Keratinocyte (primary cell): ENCODE data around the gene PHKA1.

Source experiments
- CTCF ChIP-seq, 3 experiments: IDR thresholded peaks in 1 of 3; conservative IDR thresholded peaks in 1 of 3; optimal IDR thresholded peaks in 1 of 3; 2 replicates in 2 of 3; 3 replicates in 1 of 3; pipeline versions ENCODE3 to v1.5.1; 2011; ENCODE audit warnings: low read length in 3 of 3, mild to moderate bottlenecking in 3 of 3, moderate library complexity in 2 of 3, control low read depth in 1 of 3, inconsistent platforms in 1 of 3; ENCODE audit not compliant: insufficient read depth in 2 of 3; ENCODE audit errors: extremely low read depth in 1 of 3
- EZH2 ChIP-seq: IDR thresholded peaks from one replicate; pipeline ENCODE4 v1.6.1; 2012; ENCODE audit warnings: inconsistent platforms, mild to moderate bottlenecking, low read length, moderate library complexity

- no peak for TF ChIP-seq CTCF (optimal IDR thresholded peaks at IDR 0.05 in 1 of 3, IDR thresholded peaks at IDR 0.05 in 1 of 3, conservative IDR thresholded peaks at IDR 0.05 in 1 of 3; ENCODE audit: extremely low read depth in 1 of 3, insufficient read depth in 2 of 3, low read length in 3 of 3)
- TF ChIP-seq EZH2 = no peak
Measured at GRCh38 chrX:72604112-72604511, 110.0 kb downstream of the PHKA1 start.
